Activated CD4-positive, CD25-positive, alpha-beta regulatory T cell (primary cell): ENCODE results near the gene LY6G6C.
A peak's percentile ranks its signal among the peaks of the same experiment; 100 is the strongest.

Source experiments
- DNase-seq, 4 experiments: peaks; one replicate each; lab custom pipeline; 2025; lab: John Stamatoyannopoulos, UW

The LY6G6C gene, protein sequence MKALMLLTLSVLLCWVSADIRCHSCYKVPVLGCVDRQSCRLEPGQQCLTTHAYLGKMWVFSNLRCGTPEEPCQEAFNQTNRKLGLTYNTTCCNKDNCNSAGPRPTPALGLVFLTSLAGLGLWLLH

DNA sequence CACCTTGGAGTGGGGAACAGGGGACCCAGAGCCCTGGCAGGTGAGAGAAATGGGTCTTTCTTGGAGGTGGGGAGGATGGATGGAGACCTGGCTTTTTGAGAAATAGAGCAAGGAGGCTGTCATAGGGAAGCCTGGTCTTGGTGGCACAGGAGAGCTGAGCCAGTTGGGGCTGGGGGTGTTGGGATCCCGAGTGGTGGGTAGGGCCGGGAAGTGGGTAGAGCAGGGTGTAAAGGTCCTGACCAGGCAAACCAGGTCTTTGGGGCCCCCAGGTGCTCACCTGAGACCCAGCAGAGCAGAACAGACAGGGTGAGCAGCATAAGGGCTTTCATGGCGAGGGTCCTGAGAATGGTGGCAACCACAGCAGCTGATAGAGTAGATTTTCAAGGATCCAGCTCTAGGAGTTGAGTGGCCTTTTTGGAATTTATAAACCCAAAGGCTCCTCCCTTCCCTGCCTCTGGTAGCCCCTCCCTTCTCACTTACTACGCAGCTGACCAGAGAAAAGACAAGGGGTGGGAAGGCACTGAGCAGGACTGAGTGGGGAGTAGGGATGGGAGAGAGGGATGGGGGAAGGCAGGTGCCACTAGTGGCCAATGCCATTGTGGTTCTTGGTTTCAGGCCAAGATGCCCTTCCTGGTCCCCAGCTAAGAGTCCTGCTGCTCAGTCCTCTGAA is at the start of gene LY6G6C:
TSS of gene LY6G6C (minus strand) at position 396 of the 670 bp plus-strand sequence. CDS start at position 329, 67 bp downstream.
- no peak for DNase-seq

- no peak for DNase-seq
Observed at GRCh38 chr6:31770860-31771259, 49.3 kb upstream of the LY6G6C start.

DNA sequence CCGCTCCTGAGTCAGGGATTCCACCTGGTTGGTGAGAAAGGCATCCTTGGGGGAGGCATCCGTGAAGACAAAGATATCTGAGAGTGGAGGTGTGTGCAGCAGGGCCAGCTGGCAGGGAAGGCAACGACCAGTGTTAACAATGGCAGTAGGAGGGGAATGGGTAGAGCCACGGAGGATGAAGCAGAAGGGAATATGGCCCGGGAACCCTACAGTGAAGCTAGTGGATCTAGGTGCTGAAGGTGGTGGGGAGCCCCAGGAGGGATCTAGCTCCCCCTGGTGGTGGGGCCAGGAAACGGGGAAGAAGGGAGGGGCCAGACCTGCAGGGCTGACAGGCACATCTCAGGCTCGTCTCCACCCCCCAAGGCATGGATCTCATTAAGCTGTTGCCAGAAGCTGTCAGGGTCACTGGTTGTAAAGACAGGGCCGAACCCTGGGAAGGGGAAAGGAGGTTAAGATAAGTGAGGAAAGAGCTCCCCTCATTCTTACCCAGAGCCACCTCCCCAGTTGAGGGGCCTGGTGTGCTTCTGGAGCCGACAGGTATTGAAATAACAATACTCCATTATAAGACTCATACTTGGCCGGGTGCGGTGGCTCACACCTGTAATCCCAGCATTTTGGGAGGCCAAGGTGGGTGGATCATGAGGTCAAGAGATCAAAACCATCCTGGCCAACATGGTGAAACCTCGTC is 48.3 kb upstream of the LY6G6C start:
- peak; percentile 55 to 67 (median 63) for DNase-seq

DNA sequence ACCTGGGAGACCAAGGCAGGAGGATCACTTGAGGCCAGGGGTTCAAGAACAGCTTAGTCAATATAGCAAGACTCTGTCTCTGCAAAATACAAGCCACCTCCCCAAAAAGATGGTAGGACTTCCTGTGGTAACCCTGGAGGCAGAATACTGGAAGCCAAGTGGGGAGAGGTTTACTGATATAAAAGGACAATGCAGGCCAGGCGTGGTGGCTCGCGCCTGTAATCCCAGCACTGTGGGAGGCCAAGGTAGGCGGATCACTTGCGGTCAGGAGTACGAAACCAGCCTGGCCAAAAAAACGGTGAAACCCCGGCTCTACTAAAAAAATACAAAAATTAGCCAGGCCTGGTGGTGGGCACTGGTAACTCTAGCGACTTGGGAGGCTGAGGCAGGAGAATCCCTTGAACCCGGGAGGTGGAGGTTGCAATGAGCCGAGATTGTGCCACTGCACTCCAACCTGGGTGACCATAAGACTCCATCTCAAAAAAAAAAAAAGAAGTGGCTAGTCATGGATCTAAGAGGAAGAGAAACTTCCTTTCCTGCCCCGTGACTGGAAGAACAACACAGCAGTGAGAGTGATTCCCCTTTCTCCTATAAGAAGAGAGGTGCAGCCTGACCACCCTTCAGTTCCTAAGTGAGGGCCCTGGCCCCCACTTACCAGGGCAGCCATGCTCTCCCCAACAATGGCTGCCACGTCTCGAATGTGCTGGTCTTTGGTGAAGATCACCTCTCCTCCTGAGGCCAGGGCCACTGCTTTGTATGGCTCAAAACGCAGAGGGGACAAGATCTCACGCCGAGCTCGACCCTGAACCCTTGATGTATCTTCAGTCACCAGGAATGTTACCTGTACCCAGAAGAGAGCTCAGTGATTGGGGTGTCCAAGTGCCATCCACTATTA is 47.1 kb upstream of the LY6G6C start:
- DNase-seq = no peak

GRCh38 chr6:31767096-31767645 is 45.6 kb upstream of the LY6G6C start:
- DNase-seq = no peak

- no peak for DNase-seq
Observed at GRCh38 chr6:31765910-31766794, 44.6 kb upstream of the LY6G6C start.

- no peak for DNase-seq
Observed at GRCh38 chr6:31765559-31765909, 44.0 kb upstream of the LY6G6C start.

DNA sequence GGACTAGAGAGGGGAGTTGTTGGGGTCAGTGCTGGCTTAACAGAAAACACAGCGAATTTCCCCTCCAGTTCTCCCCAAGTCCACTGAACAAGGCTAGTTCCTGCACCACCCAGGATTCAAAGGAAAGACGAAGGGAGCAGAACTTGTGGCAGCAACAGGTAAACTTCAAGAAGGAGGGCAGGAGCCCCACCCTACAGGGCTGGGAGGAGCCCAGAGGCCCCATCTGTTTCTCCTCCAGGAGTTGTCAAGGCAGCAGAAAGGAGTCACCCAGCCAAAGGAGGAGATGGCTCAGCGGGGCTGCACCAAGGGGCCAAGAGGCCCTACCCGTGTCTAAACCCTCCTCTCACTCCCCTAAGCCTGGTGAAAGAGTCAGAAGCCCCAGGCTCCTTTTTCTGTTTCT is 42.7 kb upstream of the LY6G6C start:
- no peak for DNase-seq

DNA sequence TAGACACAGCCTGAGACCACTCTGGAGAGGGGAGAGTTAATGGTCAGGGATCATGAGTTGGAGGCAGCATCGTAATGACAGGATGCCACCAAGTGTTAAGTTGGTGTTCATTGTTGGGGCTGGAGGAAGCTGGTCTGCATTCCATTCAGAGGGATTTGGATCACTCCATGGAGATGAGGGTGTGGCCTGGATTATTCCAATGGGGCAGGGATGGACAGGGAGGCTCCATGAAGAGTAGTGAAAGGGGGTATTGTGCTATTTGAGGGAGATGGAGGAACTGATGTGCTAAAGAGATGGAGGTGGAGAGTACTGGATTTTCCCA is 42.0 kb upstream of the LY6G6C start:
- DNase-seq = no peak

- no peak for DNase-seq
Observed at GRCh38 chr6:31762878-31763618, 41.5 kb upstream of the LY6G6C start.

- no peak for DNase-seq
Observed at GRCh38 chr6:31762356-31762755, 40.8 kb upstream of the LY6G6C start, which contains the start of gene SAPCD1. TSS of gene SAPCD1 (plus strand) at chr6:31762656. CDS start at chr6:31763055, 399 bp downstream.

- DNase-seq = no peak
Observed at GRCh38 chr6:31761343-31761742, 39.8 kb upstream of the LY6G6C start.

GRCh38 chr6:31760790-31761189 is 39.2 kb upstream of the LY6G6C start:
- DNase-seq = no peak

DNA sequence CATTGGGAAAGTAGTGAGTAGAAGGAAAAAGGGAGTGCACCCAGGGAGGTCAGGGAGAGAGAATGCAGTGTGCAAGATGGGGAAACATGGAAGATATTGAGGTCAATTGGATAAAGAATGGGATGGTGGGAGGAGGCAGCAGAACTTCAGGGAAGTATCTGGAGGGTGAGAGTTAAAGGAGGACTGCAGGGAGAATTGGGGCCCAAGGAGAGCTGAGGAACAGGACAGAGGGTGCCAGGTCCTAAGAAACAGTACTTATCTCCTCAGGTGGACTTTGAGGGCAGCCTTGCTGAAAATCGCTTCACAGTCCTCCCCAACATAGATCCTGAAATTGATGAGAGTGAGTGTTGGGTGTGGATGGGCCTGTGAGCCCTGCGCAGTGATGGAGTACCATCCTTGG is 36.7 kb upstream of the LY6G6C start:
- DNase-seq = no peak

- DNase-seq = no peak
Observed at GRCh38 chr6:31752739-31753319, 31.3 kb upstream of the LY6G6C start.

DNA sequence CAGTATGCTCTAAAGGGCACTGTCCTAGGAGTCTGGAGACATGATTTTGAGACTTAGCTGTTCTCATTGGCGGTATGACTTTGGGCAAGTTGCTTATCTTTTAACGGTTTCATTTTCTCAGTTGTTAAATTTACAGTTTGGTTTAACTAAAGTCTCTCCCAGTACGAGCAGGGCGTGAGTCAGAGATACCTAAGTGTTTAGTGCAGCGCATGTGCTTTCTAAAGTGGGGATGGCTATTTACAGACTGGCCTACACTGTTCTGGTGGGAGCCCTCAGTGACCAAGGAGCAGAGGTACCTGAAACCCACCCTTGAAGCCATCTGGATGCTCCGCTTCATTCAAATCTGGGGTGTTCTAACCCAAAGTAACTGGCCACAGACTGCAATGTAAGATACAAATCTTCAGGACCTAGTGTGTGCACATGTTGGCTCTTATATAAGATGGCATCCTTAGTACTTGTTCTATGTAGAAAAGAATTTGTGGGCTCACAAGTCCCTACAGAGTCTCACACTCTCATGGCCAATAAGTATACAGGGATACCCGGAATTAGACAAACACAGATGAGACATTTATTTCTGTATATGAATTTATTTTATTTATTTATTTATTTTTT is 29.0 kb upstream of the LY6G6C start:
- DNase-seq = no peak

GRCh38 chr6:31749301-31750036 is 27.9 kb upstream of the LY6G6C start:
- DNase-seq = no peak

- DNase-seq = no peak
Observed at GRCh38 chr6:31744422-31744821, 22.9 kb upstream of the LY6G6C start.

GRCh38 chr6:31742894-31743293 is 21.3 kb upstream of the LY6G6C start:
- no peak for DNase-seq
